GM21717 (cell line): ENCODE results near the gene MACO1.
"Not testable (repeated sequence)": the region's sequence is repeated elsewhere in the genome, so short reads cannot be mapped to it uniquely, and the experiment has no call there.

Experiments
- ATAC-seq: cut with Tn5 transposase; IDR thresholded peaks from one replicate; pipeline ENCODE4 v1.9.1; 2021; ENCODE audit warnings: mild to moderate bottlenecking, moderate library complexity; ENCODE audit not compliant: unreplicated experiment

Gene MACO1

GRCh38 chr1:25456502-25456901 lies 25.8 kb downstream of the MACO1 start:
- ATAC-seq = no peak

GRCh38 chr1:25458541-25459298 lies 28.0 kb downstream of the MACO1 start:
- ATAC-seq = no peak

GRCh38 chr1:25460020-25460419 lies 29.3 kb downstream of the MACO1 start:
- no peak for ATAC-seq

- not testable (repeated sequence) for ATAC-seq
These were observed 30.1 kb downstream of the MACO1 start for GRCh38 chr1:25460816-25461215.

GRCh38 chr1:25461849-25462248 lies 31.2 kb downstream of the MACO1 start:
- no peak for ATAC-seq

- no peak for ATAC-seq
These were observed 32.0 kb downstream of the MACO1 start for GRCh38 chr1:25462732-25463131.

- no peak for ATAC-seq
These were observed 36.5 kb downstream of the MACO1 start for GRCh38 chr1:25467193-25467592.

- ATAC-seq = no peak
These were observed 36.9 kb downstream of the MACO1 start for GRCh38 chr1:25467616-25468015.

GRCh38 chr1:25468033-25468432 lies 37.3 kb downstream of the MACO1 start:
- no peak for ATAC-seq

GRCh38 chr1:25469177-25469576 lies 38.5 kb downstream of the MACO1 start:
- ATAC-seq = no peak

- ATAC-seq = no peak
These were observed 41.8 kb downstream of the MACO1 start for GRCh38 chr1:25472471-25472870.

- ATAC-seq = no peak
These were observed 43.0 kb downstream of the MACO1 start for GRCh38 chr1:25473653-25474225.

GRCh38 chr1:25474439-25475047 lies 43.8 kb downstream of the MACO1 start:
- ATAC-seq = no peak

- no peak for ATAC-seq
These were observed 45.7 kb downstream of the MACO1 start for GRCh38 chr1:25476186-25477097.

- no peak for ATAC-seq
These were observed 46.8 kb downstream of the MACO1 start for GRCh38 chr1:25477448-25478034.

GRCh38 chr1:25478633-25479032 lies 47.9 kb downstream of the MACO1 start:
- no peak for ATAC-seq

- no peak for ATAC-seq
These were observed 50.9 kb downstream of the MACO1 start for GRCh38 chr1:25481625-25482024.

- ATAC-seq = no peak
These were observed 51.5 kb downstream of the MACO1 start for GRCh38 chr1:25482211-25482610.

GRCh38 chr1:25484096-25484495 lies 53.4 kb downstream of the MACO1 start:
- no peak for ATAC-seq

GRCh38 chr1:25484533-25484932 lies 53.8 kb downstream of the MACO1 start:
- ATAC-seq = no peak
